Stomach (tissue), 9 donors: ENCODE results near the gene STYXL1. TPM values are rescaled to one million over a fixed set of nuclear protein-coding genes. Genes with fewer than 3 reads are reported as not detected.

Experiments used
- DNase-seq, 2 donors: peaks; one replicate each; pipeline versions ENCODE4 v3.0.0 to v3.0.0-alpha.2; 2013 to 2019
- H3K27ac ChIP-seq, 5 donors: fragments of 200-600 bp in 4 of 5; sonication (generic) in 4 of 5; one replicate each; pipeline ENCODE4 v1.5.1; 2013 to 2019; ENCODE audit warnings: mild to moderate bottlenecking in 1 of 5, moderate library complexity in 1 of 5
- H3K27me3 ChIP-seq, 3 donors: fragments of 200-600 bp; sonication (generic); one replicate each; pipeline ENCODE4 v1.5.1; 2017 to 2019; ENCODE audit warnings: mixed run types in 1 of 3
- H3K36me3 ChIP-seq, 4 donors: fragments of 200-600 bp; sonication (generic); 1 replicate in 3 of 4; 2 replicates in 1 of 4; pipeline ENCODE4 v1.5.1; 2016 to 2019
- H3K4me1 ChIP-seq, 4 donors: fragments of 200-600 bp; sonication (generic); one replicate each; pipeline ENCODE4 v1.5.1; 2016 to 2019
- H3K4me3 ChIP-seq, 4 donors: fragments of 200-600 bp; sonication (generic) in 3 of 4; one replicate each; pipeline ENCODE4 v1.5.1; 2016 to 2019; ENCODE audit warnings: mild to moderate bottlenecking in 1 of 4
- H3K9me3 ChIP-seq, 4 donors: fragments of 200-600 bp; sonication (generic); one replicate each; pipeline ENCODE4 v1.5.1; 2016 to 2019
- CTCF ChIP-seq, 7 experiments: fragments of 450-650 bp in 4 of 7; fragments of 200-600 bp in 3 of 7; sonication (generic) in 3 of 7; IDR thresholded peaks; one replicate each; pipeline ENCODE4 v1.5.1; 2016 to 2019; ENCODE audit warnings: antibody characterized with exemption in 7 of 7, control low read depth in 2 of 7, mild to moderate bottlenecking in 1 of 7
- EP300 ChIP-seq: sonication (generic); formaldehyde crosslinking; IDR thresholded peaks from one replicate; pipeline ENCODE4 v1.6.1; 2017; ENCODE audit warnings: antibody characterized with exemption
- POLR2A ChIP-seq, 4 donors: fragments of 450-650 bp; IDR thresholded peaks; one replicate each; pipeline ENCODE4 v1.6.1; 2016; ENCODE audit warnings: antibody characterized with exemption in 4 of 4, control low read depth in 2 of 4, mild to moderate bottlenecking in 1 of 4, moderate library complexity in 1 of 4
- POLR2AphosphoS5 ChIP-seq, 3 donors: sonication (generic); formaldehyde crosslinking; IDR thresholded peaks; one replicate each; pipeline ENCODE4 v1.6.1; 2016; ENCODE audit warnings: antibody characterized with exemption in 3 of 3
- WGBS, 5 donors: extraction: QIAGEN DNeasy Blood & Tissue Kit in 3 of 5; methylation state at CpG; one replicate each; pipeline versions ENCODE4 v1.1.5 to v1.1.7; 2013 to 2018; 5-methylcytosine and 5-hydroxymethylcytosine counted together
- intact Hi-C: fragments of 100-400 bp; cut with DNase I; formaldehyde crosslinking; loops from one replicate; pipeline ENCODE4 v1.15.1; 2023; ENCODE audit warnings: low total_unique reads
- polyA plus RNA-seq, 3 donors: library from polyadenylated mRNA; stranded (reverse); fragments of 200-250 nt; gene quantifications; one replicate each; pipeline ENCODE4 v1.2.3, GENCODE V29; 2013
- total RNA-seq, 5 donors: library from RNA; depleted of rRNA; stranded (reverse); fragments of >200 nt; gene quantifications; one replicate each; pipeline versions ENCODE4 v1.1.0 to v1.2.3, GENCODE V29; 2014 to 2016
- donor health status: healthy with polysubstance abuse.
- donor health status: Bipolar disorder and iron deficiency.
- donor health status: healthy.

Gene STYXL1
- total and polyA plus RNA-seq, 8 donors = 12.3 to 58.1 (median 33.4) TPM

GRCh38 chr7:76073335-76073990, 25.7 kb upstream of the STYXL1 start:
- DNase-seq = no peak
- TF ChIP-seq POLR2A (IDR thresholded peaks at IDR 0.05) (no peak), CTCF (IDR thresholded peaks at IDR 0.05) (no peak), POLR2AphosphoS5 (IDR thresholded peaks at IDR 0.05) (no peak), EP300 (no peak)
- Histone ChIP-seq H3K36me3 (no peaks in the 10 kb centered on the region), H3K9me3 (peaks cover 0 to 9% (median 4%) of the 10 kb centered on the region in 4 donors), H3K27ac (no peak overlapping the region), H3K4me1 (peaks cover 0 to 23% (median 6%) of the 10 kb centered on the region in 4 donors), H3K4me3 (no peak overlapping the region), H3K27me3 (no peaks in the 10 kb centered on the region)
- intact Hi-C loops = no loop called here
- 93 to 96% (median 94%) methylated on average over 43 to 45 of the region's 45 CpGs for WGBS, 5 donors

GRCh38 chr7:76072243-76073148, 24.7 kb upstream of the STYXL1 start:
- TF ChIP-seq POLR2AphosphoS5 (IDR thresholded peaks at IDR 0.05) (no peak), EP300 (no peak), POLR2A (IDR thresholded peaks at IDR 0.05) (no peak), CTCF (IDR thresholded peaks at IDR 0.05) (no peak)
- H3K9me3 ChIP-seq = peaks cover 0 to 9% (median 4%) of the 10 kb centered on the region in 4 donors
- 94 to 97% (median 96%) methylated on average over 43 to 47 of the region's 47 CpGs for WGBS, 5 donors
- H3K4me1 ChIP-seq = peaks cover 0 to 23% (median 6%) of the 10 kb centered on the region in 4 donors
- DNase-seq = no peak
- peaks cover 0 to 4% (median 4%) of the 10 kb centered on the region in 4 donors for H3K36me3 ChIP-seq
- H3K27ac ChIP-seq = peak overlapping the region in 1 of 5 donors; percentile 85
- H3K4me3 ChIP-seq = no peak overlapping the region
- H3K27me3 ChIP-seq = no peaks in the 10 kb centered on the region
- intact Hi-C loops = no loop called here

GRCh38 chr7:76071316-76072242, 23.8 kb upstream of the STYXL1 start:
- Histone ChIP-seq H3K36me3 (peaks cover 7 to 13% (median 13%) of the 10 kb centered on the region in 4 donors), H3K9me3 (peaks cover 0 to 9% (median 4%) of the 10 kb centered on the region in 4 donors), H3K27ac (peak overlapping the region in 4 of 5 donors; percentile 46 to 85 (median 56)), H3K27me3 (no peaks in the 10 kb centered on the region), H3K4me3 (no peak overlapping the region), H3K4me1 (peaks cover 0 to 23% (median 6%) of the 10 kb centered on the region in 4 donors)
- peak in 1 of 2 donors; percentile 75 for DNase-seq
- intact Hi-C loops = no loop called here
- WGBS, 5 donors = 80 to 89% (median 86%) methylated on average over 39 to 47 of the region's 47 CpGs
- TF ChIP-seq EP300 (no peak), CTCF (IDR thresholded peaks at IDR 0.05) (no peak), POLR2AphosphoS5 (IDR thresholded peaks at IDR 0.05) (no peak), POLR2A (IDR thresholded peaks at IDR 0.05) (no peak)
